ENCODE data around the gene SSNA1. TPM values are rescaled to one million over a fixed set of nuclear protein-coding genes. Genes with fewer than 3 reads are reported as not detected.
"Not testable (repeated sequence)": the region's sequence is repeated elsewhere in the genome, so short reads cannot be mapped to it uniquely, and the experiment has no call there.

Gene SSNA1
- total RNA-seq, 2 donors from 2014 or later: 56.7 to 68.8 TPM

DNA sequence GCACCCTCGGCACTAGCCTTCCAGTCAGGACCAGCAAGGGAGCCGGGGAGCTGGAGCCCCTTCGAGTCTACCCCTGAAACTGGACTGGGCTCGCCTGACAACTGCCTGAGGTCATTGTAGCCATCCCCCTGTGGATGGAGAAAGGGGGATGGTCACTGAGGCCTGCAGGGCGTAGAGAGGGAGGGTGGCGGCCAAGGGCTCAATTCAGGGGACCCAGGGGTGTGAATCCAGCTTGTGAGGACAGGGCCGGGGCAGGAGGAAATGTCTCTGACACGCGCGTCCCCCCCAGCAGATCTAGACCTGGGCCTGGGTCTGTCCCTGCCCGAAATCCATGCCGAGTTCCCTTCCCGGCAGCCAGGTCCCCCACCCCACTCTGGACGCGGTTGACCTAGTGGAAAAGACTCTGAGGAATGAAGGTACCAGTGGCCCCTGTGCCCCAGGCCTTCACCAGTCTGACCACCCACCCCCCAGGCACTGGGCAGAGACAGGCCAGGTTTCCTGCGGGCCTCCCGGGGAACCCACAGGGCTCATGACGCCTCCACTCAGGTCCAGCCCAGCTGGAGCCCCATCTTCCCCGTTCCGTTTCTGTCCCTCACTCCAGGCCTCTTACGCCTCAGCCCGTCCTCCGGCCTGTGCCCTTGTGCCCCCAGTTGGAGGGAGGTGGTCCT lies 43.0 kb downstream of the SSNA1 start:
- DNase-seq (no peak), ATAC-seq (no peak)
- intact Hi-C loops (cut with DNase I, micrococcal nuclease): loop anchor here in 1 of 2 donors (10.0 kb wide), 1 partner anchor 117 kb away; the partner anchor contains the start of gene DPP7

- intact Hi-C loops (cut with DNase I, micrococcal nuclease): loop anchor here in 1 of 2 donors (10.0 kb wide), 1 partner anchor 117 kb away; the partner anchor contains the start of gene DPP7
- DNase-seq: no peak
- ATAC-seq: no peak
These were observed 43.6 kb downstream of the SSNA1 start for GRCh38 chr9:137232101-137232500.

DNA sequence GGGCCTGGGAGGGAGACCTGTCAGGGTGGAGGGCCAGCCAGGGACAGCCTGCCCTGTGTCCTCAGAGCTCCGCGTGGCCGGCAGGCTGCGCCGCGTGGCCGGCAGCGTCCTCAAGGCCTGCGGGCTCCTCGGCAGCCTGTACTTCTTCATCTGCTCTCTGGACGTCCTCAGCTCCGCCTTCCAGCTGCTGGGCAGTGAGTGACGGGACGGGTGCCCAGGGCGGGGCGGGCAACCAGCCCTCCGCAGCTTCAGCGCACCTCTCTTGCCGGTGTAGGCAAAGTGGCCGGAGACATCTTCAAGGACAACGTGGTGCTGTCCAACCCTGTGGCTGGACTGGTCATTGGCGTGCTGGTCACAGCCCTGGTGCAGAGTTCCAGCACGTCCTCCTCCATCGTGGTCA lies 44.0 kb downstream of the SSNA1 start:
- DNase-seq: peak in 1 of 2 donors; percentile 58
- intact Hi-C loops (cut with DNase I, micrococcal nuclease): loop anchor here in 1 of 2 donors (10.0 kb wide), 1 partner anchor 118 kb away; the partner anchor contains the start of gene DPP7
- ATAC-seq: peak; percentile 42

DNA sequence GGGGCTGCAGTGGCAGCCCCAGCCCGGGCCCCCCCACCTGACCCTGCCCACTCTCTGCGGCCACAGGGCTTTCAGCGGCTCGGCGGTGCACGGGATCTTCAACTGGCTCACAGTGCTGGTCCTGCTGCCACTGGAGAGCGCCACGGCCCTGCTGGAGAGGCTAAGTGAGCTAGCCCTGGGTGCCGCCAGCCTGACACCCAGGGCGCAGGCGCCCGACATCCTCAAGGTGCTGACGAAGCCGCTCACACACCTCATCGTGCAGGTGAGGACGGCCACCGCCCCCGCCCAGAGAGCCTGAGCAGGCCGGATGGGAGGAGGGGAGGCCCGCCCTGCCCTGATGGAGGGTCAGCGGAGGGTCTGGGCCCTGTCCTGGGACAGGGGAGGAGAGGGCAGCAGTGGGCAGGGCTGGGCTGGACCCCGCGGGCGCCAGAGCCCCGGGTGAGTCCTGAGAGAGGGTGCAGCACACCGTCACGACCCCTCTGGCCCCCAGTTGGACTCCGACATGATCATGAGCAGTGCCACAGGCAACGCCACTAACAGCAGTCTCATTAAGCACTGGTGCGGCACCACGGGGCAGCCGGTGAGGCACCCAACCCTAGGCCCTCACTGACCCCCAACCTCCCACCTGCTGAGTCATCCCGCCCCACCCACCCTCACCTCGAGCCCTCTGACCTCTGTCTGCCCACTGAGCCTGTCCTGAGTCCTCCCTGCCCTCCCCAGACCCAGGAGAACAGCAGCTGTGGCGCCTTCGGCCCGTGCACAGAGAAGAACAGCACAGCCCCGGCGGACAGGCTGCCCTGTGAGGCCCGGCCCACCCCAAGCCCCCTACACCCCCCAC lies 44.9 kb downstream of the SSNA1 start:
- DNase-seq: no peak
- intact Hi-C loops (cut with DNase I, micrococcal nuclease): loop anchor here in 1 of 2 donors (10.0 kb wide), 1 partner anchor 119 kb away; the partner anchor contains the start of gene DPP7
- peak; percentile 12 for ATAC-seq

DNA sequence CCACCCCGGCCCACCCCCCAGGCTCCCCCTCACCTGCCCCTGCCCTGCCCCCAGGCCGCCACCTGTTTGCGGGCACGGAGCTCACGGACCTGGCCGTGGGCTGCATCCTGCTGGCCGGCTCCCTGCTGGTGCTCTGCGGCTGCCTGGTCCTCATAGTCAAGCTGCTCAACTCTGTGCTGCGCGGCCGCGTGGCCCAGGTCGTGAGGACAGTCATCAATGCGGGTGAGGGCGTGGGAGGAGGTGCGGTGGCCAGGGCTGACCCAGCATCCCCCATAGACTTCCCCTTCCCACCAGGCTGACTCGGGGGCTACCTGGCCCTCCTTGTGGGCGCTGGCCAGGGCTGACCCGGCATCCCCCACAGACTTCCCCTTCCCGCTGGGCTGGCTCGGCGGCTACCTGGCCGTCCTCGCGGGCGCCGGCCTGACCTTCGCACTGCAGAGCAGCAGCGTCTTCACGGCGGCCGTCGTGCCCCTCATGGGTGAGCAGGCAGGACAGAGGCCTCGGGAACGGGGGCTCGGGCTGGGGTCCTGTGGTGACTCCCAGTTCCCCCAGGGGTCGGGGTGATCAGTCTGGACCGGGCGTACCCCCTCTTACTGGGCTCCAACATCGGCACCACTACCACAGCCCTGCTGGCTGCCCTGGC lies 45.7 kb downstream of the SSNA1 start:
- no peak for DNase-seq
- intact Hi-C loops (cut with DNase I, micrococcal nuclease): loop anchor here in 1 of 2 donors (10.0 kb wide), 1 partner anchor 119 kb away; the partner anchor contains the start of gene DPP7
- ATAC-seq: no peak

DNA sequence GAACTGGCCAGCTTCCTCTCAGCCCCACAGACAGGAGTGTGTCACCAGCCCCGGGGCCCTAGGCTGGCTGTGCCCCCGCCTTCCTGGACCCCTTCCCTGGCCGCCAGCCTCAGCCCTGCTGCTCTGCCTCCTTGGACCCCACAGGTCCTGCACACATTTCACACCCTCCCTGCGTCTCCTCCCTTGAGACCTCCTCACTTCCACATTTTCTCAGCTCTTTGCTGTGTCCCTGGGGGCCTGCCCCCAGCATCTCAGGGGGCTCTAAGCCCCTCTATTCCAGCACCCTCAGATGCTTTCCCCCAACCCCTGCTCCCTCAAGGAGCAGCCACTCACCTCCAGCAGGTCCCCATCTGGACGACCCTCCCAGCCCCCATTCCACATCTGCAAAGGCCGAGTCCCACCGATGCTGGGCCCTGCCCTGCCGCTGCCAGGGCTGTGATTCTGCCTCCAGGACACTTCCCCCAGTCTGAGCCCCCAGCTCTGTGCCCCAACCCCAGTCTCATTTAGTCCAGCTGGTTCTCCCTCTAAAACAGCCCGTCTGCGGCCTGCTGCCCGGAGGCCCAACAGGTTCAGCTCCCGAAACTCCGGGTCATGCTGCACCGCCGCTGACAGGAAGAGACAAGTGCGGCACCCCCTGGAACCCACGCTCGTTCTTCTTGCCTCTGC lies 46.4 kb downstream of the SSNA1 start:
- ATAC-seq: no peak
- DNase-seq: no peak
- intact Hi-C loops (cut with DNase I, micrococcal nuclease): loop anchor here in 1 of 2 donors (10.0 kb wide), 1 partner anchor 120 kb away; the partner anchor contains the start of gene DPP7

DNA sequence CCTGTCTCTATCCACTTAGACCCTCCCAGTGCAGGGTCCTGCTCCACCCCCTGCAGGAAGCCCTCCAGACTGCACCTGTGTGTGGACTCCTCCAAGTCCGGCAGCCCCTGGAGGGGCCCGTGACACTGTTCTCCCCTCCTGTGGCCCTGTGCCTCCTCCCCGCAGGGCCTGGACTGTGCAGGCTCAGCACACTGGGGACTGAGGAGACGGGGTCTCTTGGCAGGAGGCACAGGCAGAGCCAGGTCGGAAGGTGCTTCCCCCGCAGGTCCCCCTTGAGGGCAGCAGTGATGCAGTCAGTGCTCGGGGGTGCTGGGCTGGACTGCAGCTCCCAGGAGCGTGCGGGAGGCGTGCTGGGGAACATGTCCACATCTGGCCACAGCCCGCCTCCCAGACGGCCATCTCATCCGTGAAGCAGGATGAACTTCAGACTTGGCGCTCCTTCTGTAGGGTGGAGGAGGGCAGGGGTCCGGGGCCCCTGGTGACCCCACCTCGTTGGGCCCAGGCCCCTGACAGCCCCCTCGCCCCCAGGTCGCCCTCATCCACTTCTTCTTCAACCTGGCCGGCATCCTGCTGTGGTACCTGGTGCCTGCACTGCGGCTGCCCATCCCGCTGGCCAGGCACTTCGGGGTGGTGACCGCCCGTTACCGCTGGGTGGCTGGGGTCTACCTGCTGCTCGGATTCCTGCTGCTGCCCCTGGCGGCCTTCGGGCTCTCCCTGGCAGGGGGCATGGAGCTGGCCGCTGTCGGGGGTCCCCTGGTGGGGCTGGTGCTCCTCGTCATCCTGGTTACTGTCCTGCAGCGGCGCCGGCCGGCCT lies 47.2 kb downstream of the SSNA1 start:
- DNase-seq: no peak
- intact Hi-C loops (cut with DNase I, micrococcal nuclease): loop anchor here in 1 of 2 donors (10.0 kb wide), 1 partner anchor 121 kb away; the partner anchor contains the start of gene DPP7

GRCh38 chr9:137236238-137236935 lies 47.9 kb downstream of the SSNA1 start:
- intact Hi-C loops (cut with DNase I, micrococcal nuclease): loop anchor here in 1 of 2 donors (10.0 kb wide), 1 partner anchor 122 kb away; the partner anchor contains the start of gene DPP7
- ATAC-seq (peak; percentile 38), DNase-seq (peak; percentile 84 to 96)

More for the DNA sequence above, 47.2 kb downstream of the SSNA1 start:
- ATAC-seq: no peak

- DNase-seq (no peak), ATAC-seq (no peak)
- intact Hi-C loops (cut with DNase I, micrococcal nuclease): loop anchor here in 1 of 2 donors (10.0 kb wide), 1 partner anchor 122 kb away; the partner anchor contains the start of gene DPP7
These were observed 48.5 kb downstream of the SSNA1 start for GRCh38 chr9:137236936-137237421.

DNA sequence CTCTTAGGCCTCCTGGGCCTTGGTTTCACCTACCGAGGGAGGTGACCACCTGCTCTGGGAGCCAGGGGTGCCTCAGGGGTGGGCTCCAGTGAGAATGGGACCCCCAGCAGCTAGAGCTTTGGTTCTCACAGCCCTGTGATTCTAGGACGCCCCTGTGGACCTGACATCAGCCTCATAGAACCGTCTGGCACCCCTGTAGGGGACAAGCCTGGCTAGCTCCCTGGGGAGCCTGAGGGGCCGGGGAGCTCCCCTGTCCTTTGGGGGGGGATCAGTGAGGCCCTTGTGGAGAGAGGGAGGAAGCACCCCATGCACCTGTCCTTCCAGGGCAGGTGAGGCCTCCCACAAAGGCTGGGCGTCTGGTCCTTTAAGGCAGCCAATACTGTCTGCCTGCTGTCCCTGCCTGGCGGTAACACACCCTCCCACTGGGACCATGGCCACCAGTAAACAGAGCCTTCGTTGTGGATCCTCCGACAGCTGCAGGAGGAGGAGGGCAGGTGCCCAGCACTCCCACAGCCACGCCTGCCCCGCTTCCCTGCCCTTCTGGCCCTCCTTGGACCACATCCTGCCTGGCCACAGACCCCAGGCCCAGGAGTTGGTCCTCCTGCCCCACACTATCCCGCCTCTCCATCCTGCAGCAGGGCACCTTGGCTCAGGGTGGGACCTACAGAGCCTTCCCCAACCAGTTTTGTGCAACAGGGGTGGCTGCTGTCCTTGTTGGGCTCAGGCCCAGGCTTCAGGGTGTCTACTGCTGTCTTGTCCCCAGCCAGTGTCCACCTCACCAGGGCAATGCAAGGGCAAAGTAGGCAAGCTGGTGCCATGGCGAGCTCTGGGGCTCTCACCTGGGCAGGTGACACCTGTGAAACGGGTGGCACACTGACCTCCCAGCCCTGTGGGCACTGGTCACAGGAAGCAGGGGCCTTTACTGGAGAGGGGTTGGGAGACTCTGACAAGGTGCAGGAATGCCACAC lies 49.6 kb downstream of the SSNA1 start:
- ATAC-seq: peak; percentile 42
- peak; percentile 71 to 78 for DNase-seq
- intact Hi-C loops (cut with DNase I, micrococcal nuclease): loop anchor here in 1 of 2 donors (10.0 kb wide), 1 partner anchor 123 kb away; the partner anchor contains the start of gene DPP7

DNA sequence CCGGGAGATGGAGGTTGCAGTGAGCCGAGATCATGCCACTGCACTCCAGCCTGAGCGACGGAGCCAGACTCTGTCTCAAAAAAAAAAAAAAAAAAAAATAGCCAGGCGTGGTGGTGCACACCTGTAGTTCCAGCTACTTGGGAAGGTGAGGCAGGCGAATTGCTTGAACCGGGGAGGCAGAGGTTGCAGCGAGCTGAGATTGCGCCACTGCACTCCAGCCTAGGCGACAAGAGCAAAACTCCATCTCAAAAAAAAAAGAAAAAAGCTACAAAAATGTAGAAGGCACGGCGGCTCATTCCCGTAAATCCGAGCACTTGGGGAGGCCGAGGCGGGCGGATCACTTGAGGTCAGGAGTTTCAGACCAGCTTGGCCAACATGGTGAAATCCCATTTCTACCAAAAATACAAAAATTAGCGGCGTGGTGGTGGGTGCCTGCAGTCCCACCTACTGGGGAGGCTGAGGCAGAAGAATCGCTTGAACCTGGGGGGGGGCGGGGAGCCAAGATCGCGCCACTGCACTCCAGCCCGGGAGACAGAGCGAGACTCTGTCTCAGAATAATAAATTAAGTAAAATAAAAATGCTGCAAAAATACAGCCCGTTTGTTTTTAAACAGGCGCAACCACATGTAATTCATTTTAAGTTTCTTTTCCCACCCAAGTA lies 51.2 kb downstream of the SSNA1 start:
- DNase-seq, ATAC-seq: not testable (repeated sequence)
- intact Hi-C loops (cut with DNase I, micrococcal nuclease): loop anchor here in 1 of 2 donors (10.0 kb wide), 1 partner anchor 125 kb away; the partner anchor contains the start of gene DPP7

Measured in left colon (tissue), 2 donors.